ENCODE measurements around the gene SVOPL.

Gene SVOPL

GRCh38 chr7:138556771-138557484 lies 144.2 kb downstream of the SVOPL start:
- DNase-seq (ENCODE audit: low spot score) = no peak

DNA sequence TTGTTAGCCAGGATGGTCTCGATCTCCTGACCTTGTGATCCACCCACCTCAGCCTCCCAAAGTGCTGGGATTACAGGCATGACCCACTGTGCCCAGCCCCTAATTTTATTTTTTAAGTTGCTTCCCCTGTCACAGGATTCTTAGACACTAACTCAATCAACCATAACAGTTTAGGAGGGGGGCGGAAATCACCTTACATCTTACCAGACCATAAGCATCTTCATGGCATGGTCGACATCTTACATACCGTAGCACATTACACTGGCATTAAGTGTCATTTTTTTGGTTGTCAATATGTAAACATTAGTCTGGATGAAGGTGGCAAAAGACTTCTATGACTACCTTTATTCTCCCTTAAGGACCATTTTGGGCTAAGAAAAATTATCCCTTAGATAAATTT lies 145.5 kb downstream of the SVOPL start:
- no peak for DNase-seq (ENCODE audit: low spot score)

GRCh38 chr7:138554674-138555073 lies 146.5 kb downstream of the SVOPL start:
- no peak for DNase-seq (ENCODE audit: low spot score)

DNA sequence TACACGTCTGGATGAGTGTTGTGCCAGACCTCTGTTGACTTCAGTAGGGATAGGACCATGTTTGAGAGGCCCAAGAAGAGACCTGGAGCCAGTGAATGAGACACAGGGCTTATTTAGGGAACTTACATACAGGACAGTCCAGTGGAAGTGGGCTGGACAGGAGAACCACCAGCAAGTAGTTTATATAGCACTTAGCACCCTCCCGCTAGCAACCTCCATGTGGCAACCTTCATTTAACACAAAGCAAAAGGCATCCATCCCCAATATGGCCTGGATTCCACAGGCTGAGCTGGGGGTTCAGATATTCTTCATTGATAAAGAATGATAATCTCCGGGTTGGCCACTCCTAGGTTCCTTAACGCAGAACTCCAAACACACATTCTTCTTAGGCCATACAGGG lies 147.4 kb downstream of the SVOPL start:
- DNase-seq (ENCODE audit: low spot score) = no peak

DNA sequence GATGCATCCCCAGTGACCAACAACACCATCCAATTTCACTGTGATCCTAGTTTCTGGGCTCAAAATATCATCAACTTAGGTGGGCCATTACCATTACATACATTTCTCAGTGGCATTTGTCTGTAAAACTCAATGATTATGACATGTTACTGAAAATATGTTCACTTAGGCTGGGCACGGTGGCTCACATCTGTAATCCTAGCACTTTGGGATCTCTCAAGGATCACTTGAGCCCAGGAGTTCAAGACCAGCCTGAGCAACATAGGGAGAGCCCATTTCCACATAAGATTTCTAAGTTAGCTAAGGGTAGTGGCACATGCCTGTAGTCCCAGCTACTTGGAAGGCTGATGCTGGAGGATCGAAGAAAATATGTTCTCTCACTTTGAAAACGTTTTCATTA lies 150.1 kb downstream of the SVOPL start:
- no peak for DNase-seq (ENCODE audit: low spot score)

GRCh38 chr7:138550337-138550736 lies 150.8 kb downstream of the SVOPL start:
- DNase-seq (ENCODE audit: low spot score) = no peak

GRCh38 chr7:138549082-138549481 lies 152.1 kb downstream of the SVOPL start:
- DNase-seq (ENCODE audit: low spot score) = no peak

- DNase-seq (ENCODE audit: low spot score) = no peak
Observed at GRCh38 chr7:138546829-138547228, 154.3 kb downstream of the SVOPL start.

DNA sequence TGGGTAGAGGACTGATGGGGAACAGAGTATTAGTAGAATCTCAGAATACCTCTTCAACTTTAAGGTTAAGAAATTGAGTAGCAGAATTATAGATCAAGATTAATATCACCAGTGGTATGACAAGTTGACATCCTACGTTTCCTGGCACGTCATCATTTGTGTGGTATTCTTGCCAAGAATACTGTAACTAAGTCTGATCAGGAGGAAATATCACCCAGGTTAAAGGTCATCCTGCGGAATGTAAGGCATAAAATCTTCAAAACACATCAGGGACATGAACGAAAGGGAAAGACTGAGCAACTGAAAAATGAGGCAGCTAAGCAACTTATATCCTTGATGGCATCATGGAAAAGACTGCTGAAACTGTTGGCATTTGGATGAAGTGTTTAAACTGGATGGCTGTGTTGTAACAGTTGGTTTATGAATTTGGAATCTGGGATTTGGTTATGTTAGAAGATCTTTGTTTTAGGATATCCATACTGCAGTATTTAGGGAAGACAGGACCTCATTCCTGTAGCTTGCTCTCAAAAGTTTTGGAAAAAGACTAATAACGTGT lies 155.0 kb downstream of the SVOPL start:
- no peak for DNase-seq (ENCODE audit: low spot score)

- DNase-seq (ENCODE audit: low spot score) = no peak
Observed at GRCh38 chr7:138545123-138545522, 156.0 kb downstream of the SVOPL start.
